ENCODE results near the gene ENG.
"Not testable (repeated sequence)": the region's sequence is repeated elsewhere in the genome, so short reads cannot be mapped to it uniquely, and the experiment has no call there.

Gene ENG

DNA sequence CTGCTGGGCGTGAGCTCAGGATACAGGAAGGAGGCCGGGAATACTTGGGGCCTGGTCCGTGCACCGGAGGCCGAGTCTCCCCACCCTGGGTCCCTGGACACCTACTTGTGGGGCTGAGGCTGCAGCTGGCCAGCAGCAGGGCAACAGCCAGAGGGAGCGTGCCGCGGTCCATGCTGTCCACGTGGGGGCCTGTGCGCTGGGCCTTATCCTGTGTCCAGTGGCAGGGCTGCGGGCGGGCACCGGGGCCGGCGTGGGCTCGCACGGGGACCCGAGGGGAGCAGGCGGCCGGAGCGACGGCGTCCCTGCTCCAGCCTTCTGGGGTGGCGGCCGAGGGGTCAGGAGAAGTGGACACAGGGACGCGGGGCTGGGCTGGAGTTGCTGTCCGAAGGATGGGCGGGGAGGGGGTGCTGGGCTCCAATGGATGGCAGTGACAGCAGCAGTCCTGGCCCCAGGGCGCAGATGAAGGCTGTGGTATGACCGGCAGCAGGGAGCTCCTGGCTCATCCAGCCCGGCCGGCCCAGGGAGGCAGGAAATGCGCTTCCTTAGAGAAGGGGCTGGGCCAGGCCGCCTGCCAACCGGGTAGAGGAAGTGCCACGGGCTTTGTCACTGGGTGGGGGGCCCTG is at the start of gene ENG:
Gene ENG, minus strand, starts transcription at position 475 of the 623 bp plus-strand sequence. Its CDS starts 303 bp downstream, at position 172.
- DNase-seq: no peak

DNA sequence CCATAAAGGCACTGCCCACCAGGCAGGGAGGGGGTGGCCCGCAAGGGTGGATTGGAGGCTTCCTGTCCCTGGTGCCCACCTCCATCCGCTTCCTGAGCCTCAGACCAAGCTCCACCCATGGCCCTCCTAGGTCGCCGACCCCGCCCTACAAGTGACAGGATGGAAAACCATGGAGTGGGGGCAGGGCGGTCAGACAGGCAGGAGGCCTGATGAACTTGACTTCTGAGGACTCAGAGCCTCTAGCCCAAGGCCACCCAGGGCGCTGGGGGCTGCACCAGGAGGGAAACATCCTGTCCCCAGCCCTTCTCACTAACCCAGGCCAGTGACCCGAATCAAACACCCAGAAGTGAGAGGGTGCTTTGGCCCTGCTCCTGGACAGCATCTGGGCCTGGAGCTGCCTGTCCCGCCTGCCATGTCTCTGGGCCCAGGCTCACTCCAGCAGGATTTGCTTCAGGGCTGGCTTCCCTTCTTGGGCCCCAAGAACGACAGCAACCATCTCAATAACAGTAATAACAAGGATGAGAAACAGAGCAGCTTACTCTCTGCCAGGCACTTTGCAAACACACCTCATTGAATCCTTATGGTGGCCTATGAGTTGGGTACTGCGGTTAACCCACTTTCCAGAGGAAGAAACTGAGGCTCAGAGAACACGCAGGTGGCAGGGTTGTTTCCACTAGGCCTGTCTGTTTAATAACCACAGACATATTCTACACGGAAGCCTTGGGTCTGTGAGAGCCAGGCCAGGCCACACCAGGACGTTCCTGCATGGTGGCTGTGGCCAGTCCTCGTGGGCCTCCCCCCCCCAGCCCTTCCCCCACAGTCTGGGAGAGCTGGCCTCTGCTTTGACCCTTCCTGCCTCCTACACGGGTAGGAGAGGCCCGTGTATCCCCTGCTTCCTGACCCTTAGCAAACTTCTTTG is 49.4 kb upstream of the ENG start:
- DNase-seq: no peak

DNA sequence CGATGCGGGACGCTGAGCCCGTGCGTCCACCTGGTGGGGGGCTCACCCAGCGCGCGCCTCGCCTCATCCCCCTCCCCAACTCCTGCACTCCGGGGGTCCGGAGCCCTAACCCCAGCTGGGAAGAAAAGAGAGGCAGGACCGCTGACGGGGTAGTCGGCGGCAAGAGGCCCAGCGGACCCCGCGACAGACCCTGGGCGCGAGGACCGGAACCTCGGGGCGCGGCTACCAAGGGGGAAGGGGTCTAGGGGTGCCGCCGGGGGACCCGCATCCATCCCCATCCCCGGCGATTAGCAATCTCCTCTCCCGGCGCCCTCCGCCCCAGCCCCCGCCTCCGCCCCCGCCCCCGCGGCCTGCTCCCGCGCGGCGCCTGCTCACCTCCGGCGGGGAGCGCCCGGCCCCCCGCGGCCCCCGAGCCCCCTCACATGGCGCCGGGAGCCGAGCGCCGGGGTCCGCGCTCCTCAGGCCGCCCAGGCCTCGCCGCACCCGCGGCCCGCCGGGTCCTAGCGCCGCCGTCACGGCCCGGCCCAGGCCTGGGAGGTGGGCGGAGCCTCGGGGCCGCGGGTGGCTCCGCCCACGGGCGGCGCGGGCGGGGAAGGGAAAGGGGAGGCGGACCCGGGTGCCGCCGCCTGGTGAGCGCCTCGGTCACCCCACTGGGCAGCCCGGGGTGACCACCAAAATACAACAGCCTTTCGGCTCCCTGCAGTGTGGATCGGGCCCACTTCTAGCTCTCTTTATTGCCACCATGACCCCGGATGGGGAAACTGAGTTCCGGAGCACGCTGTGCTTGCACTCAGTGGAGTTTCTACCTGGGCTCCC is 44.9 kb upstream of the ENG start, which contains the start of gene ST6GALNAC6:
Gene ST6GALNAC6, minus strand, starts transcription at position 476 of the 816 bp plus-strand sequence. CDS start 1,622 bp downstream, outside the sequence.
- peak; percentile 36 to 76 for DNase-seq

- no peak for DNase-seq
Observed at GRCh38 chr9:127898433-127899127, 44.1 kb upstream of the ENG start.

GRCh38 chr9:127897193-127897692 is 42.8 kb upstream of the ENG start:
- DNase-seq: peak in 1 of 2 experiments; percentile 33

- no peak for DNase-seq
Observed at GRCh38 chr9:127896395-127897192, 42.1 kb upstream of the ENG start.

DNA sequence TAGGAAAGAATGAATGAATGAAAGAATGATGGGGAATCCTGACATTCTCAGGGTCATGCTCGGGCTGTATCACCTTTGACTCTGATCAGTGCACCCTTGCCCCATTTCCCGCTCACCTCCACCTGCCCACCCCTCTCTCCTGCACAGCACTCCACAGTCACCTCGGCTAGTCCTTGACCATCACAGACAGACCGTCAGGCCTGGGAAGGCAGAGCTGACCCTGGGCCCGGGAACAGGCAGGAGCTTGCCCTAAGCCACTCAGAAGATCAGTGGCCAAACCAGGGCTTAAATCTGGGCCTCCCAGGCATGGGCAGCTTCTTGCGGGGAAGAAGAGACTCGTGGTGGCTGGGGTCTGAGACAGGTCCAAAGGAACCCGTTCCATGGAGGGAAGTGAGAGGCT is 41.4 kb upstream of the ENG start:
- DNase-seq: no peak

DNA sequence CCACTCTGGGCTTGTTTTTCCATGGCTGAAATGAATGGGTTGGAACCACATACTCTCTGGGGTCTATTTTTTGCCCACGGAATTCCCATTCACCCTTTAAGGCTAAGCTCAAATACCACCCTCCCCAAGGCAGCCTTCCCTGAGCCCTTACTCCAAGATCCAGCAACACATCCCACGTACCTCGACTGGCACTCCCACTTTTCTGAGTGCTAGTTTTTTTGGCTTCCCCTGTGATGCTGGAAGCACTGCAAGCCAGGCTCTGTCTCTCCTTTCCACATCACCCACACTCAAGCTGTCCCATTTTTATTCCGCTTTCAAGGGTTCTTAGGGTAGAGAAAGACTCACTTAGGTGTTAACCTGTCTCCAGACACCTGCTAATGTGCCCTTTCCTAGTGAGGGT is 38.9 kb upstream of the ENG start:
- DNase-seq: no peak

GRCh38 chr9:127892831-127893230 is 38.4 kb upstream of the ENG start:
- no peak for DNase-seq

DNA sequence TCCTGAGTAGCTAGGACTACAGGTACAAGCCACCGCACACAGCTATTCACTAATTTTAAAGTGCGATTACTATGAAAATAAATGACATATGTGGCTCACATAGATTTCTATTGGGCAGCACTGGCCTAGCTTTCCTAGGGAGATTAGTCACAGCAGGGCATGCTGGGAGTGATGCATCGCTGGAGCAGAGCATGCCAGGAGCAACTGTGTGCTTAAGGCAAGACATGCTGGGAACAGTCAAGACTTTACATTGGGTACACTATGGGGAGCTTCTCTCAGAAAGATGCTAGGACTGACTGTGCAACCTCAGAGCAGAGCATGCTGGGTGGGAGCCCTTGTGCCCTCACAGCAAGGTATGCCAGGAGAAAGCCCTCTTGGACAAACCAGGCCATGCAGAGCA is 35.6 kb upstream of the ENG start:
- DNase-seq: no peak

- DNase-seq: no peak
Observed at GRCh38 chr9:127887792-127888191, 33.3 kb upstream of the ENG start.

DNA sequence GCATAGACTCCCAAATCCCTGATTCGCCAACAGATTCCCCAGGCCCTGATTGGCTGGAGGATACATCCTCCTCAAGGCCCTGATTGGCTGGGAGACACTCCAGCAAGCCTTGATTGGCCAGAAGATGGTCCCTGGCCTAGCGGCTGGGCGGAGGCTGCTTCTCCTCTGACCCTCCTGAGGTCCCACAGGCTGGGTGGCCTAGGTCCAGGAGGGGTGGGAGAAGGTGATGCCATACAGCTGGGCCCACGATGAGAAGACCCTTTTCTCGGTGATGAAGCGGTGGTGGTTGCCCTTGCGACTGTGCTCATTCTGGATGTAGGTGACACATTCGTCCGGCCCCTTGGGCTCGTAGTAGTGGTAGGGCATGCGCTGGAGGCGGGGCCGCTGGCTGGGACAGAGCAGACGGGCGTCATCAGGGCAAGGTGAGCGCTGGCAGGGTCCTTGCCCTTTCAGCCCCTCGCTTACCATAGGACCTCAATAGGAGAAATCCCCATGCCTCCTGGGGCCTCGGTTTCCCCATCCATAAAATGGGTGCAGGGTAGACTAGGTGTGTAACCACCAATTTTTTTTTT is 32.0 kb upstream of the ENG start:
- peak in 1 of 2 experiments; percentile 36 for DNase-seq

GRCh38 chr9:127885508-127886281 is 31.2 kb upstream of the ENG start:
- DNase-seq: no peak

- no peak for DNase-seq
Observed at GRCh38 chr9:127884976-127885490, 30.6 kb upstream of the ENG start.

DNA sequence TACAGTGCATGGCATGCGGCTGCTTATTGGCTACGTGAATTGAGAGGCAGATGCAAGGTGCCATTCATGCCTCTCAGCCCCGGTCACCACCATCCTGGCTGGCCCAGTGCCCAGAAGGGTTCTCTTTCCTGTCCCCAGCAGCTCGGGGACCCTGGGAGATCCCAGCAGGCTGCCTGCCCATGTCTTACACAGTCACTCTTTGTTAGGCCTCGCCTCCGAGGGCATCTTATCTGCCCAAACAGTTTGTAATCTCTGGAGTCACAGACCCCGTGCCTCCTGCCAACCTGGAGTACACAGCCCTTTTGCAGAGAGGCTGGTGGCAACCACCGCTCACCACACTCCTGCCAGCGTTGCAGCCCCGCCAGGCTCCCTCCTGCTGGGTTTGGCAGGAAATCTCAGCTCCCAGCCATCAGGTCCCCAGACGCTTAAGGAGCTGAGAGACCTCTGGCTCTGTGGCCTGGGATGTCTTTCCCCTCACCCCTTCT is 30.0 kb upstream of the ENG start:
- peak; percentile 70 to 75 for DNase-seq

DNA sequence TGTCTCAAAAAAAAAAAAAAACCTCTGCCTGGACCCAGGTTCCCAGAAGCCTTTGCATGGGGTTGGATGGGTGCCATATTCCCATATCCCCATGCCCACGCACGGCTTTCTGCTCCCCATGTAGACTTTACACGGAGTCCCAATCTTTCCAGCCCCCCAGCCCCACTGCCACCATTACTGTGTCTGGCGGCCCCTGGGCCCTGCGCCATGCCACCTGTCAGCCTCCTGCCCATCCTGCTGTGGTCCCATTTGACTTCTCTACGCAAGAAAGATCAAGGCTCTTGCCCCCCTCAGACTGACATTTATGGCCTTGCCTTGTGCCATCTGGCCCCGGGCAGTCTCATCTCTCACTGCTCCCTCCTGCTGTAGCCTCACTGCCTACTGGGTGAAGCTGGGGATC is 29.5 kb upstream of the ENG start:
- no peak for DNase-seq

GRCh38 chr9:127881715-127882114 is 27.3 kb upstream of the ENG start:
- not testable (repeated sequence) for DNase-seq

GRCh38 chr9:127880143-127880542 is 25.7 kb upstream of the ENG start:
- no peak for DNase-seq

DNA sequence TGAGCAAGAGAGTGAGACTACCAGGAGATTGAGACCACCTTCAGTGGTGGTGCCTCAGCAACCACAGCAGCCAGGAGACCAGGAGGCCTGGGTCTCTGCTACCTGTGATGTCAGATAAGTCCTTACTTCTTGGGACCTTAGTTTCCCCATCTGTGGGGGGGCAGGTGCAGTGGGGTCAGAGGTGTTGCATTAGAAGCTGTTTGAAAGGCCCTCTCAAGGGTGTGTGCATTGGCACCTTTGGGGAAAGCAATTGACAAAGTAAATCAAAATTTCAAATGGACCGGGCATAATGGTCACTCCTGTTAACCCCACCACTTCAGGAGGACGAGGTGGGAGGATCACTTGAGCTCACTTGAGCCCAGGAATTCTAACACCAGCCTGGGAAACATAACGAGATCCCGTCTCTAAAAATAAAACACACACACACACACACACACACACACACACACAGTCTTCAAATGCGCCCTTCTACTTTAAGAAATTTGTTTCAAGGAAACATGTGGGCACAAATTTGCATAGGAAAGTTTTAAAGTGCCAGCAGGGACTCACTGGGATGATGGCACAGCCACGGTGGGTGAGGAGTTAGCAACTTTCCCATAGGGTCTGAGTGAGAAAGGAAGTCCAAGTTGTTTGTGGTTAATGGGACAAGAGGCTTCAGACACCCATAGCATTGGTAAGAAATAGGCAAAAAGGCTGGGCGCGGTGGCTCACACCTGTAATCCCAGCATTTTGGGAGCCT is 24.4 kb upstream of the ENG start:
- DNase-seq: no peak
